Stimulated activated CD8-positive, alpha-beta memory T cell treated with anti-CD3 and anti-CD28 coated beads, Interleukin-4, amount 100 ng/mL, for 48 hours (primary cell): ENCODE measurements around the gene DNAH2.

Experiments
- DNase-seq: peaks from one replicate; pipeline ENCODE4 v3.0.0-alpha.2; 2020

The DNAH2 gene

GRCh38 chr17:7732981-7733539 is 15.5 kb downstream of the DNAH2 start:
- DNase-seq, result no peak

GRCh38 chr17:7737601-7738000 is 20.1 kb downstream of the DNAH2 start:
- DNase-seq, result no peak

GRCh38 chr17:7739746-7740145 is 22.2 kb downstream of the DNAH2 start:
- no peak for DNase-seq

- DNase-seq, result no peak
These were observed 23.0 kb downstream of the DNAH2 start for GRCh38 chr17:7740481-7741001.

GRCh38 chr17:7742729-7743128 is 25.2 kb downstream of the DNAH2 start:
- no peak for DNase-seq

GRCh38 chr17:7744416-7744815 is 26.9 kb downstream of the DNAH2 start:
- DNase-seq, result no peak

- DNase-seq, result no peak
These were observed 28.4 kb downstream of the DNAH2 start for GRCh38 chr17:7745748-7746470.

- DNase-seq, result no peak
These were observed 30.1 kb downstream of the DNAH2 start for GRCh38 chr17:7747635-7748071.

- DNase-seq, result no peak
These were observed 30.7 kb downstream of the DNAH2 start for GRCh38 chr17:7748076-7748775.

- DNase-seq, result no peak
These were observed 32.8 kb downstream of the DNAH2 start for GRCh38 chr17:7750321-7750821.

- DNase-seq, result no peak
These were observed 37.1 kb downstream of the DNAH2 start for GRCh38 chr17:7754656-7755055.

- no peak for DNase-seq
These were observed 37.7 kb downstream of the DNAH2 start for GRCh38 chr17:7755095-7755890.

GRCh38 chr17:7756968-7757367 is 39.4 kb downstream of the DNAH2 start:
- DNase-seq, result no peak

- no peak for DNase-seq
These were observed 46.4 kb downstream of the DNAH2 start for GRCh38 chr17:7763919-7764318.

GRCh38 chr17:7767004-7767403 is 49.5 kb downstream of the DNAH2 start:
- no peak for DNase-seq

GRCh38 chr17:7767405-7768021 is 50.0 kb downstream of the DNAH2 start:
- no peak for DNase-seq

GRCh38 chr17:7769854-7770253 is 52.3 kb downstream of the DNAH2 start:
- no peak for DNase-seq

GRCh38 chr17:7774055-7774521 is 56.5 kb downstream of the DNAH2 start:
- DNase-seq, result no peak

- no peak for DNase-seq
These were observed 57.5 kb downstream of the DNAH2 start for GRCh38 chr17:7775051-7775450.

GRCh38 chr17:7777017-7777416 is 59.5 kb downstream of the DNAH2 start:
- DNase-seq, result no peak

- no peak for DNase-seq
These were observed 63.2 kb downstream of the DNAH2 start for GRCh38 chr17:7780736-7781135.

- no peak for DNase-seq
These were observed 63.9 kb downstream of the DNAH2 start for GRCh38 chr17:7781429-7781828.
